VCaP (cell line): ENCODE data around the gene NKD2.
"Not testable (repeated sequence)": the region's sequence is repeated elsewhere in the genome, so short reads cannot be mapped to it uniquely, and the experiment has no call there.

Experiments used
- H3K27ac ChIP-seq: fragments of 450-650 bp; 2 replicates; pipeline ENCODE4 v1.5.1; 2017
- CTCF ChIP-seq: fragments of 450-650 bp; conservative IDR thresholded peaks from 2 replicates; pipeline ENCODE4 v1.5.1; 2017; ENCODE audit warnings: mild to moderate bottlenecking, moderate library complexity

NKD2 gene

GRCh38 chr5:1058988-1059883, 50.6 kb downstream of the NKD2 start:
- TF ChIP-seq CTCF = no peak
- H3K27ac ChIP-seq = no peak overlapping the region

- H3K27ac ChIP-seq = no peak overlapping the region
- TF ChIP-seq CTCF = no peak
These were observed 51.3 kb downstream of the NKD2 start for GRCh38 chr5:1059884-1060263.

- no peak overlapping the region for H3K27ac ChIP-seq
- TF ChIP-seq CTCF = no peak
These were observed 52.0 kb downstream of the NKD2 start for GRCh38 chr5:1060535-1060981.

- not testable (repeated sequence) for H3K27ac ChIP-seq
These were observed 52.7 kb downstream of the NKD2 start for GRCh38 chr5:1061292-1061691.

GRCh38 chr5:1061916-1062315, 53.3 kb downstream of the NKD2 start:
- no peak for TF ChIP-seq CTCF
- H3K27ac ChIP-seq = no peak overlapping the region

- no peak for TF ChIP-seq CTCF
These were observed 54.4 kb downstream of the NKD2 start for GRCh38 chr5:1062761-1063568.

GRCh38 chr5:1063661-1064382, 55.2 kb downstream of the NKD2 start:
- TF ChIP-seq CTCF = no peak
- no peak overlapping the region for H3K27ac ChIP-seq

More at GRCh38 chr5:1062761-1063568, 54.4 kb downstream of the NKD2 start:
- H3K27ac ChIP-seq = no peak overlapping the region
